HEK293T (cell line): Measurements from ENCODE around the gene SMCO2.

Source experiments
- CTCF ChIA-PET: fragments of 350-600 bp; formaldehyde crosslinking; extraction: SDS; loops from one replicate; lab custom pipeline; 2021; ENCODE audit warnings: antibody characterized with exemption, inconsistent platforms; lab: Yijun Ruan, JAX
- POLR2A ChIA-PET: fragments of 350-600 bp; formaldehyde crosslinking; extraction: SDS; loops from one replicate; lab custom pipeline; 2020; ENCODE audit warnings: antibody characterized with exemption, inconsistent platforms; lab: Yijun Ruan, JAX
- DNase-seq: peaks from one replicate; pipeline ENCODE4 v3.0.0; 2012; ENCODE audit warnings: mixed read lengths; ENCODE audit errors: extremely low spot score
- ARNT ChIP-seq: fragments of 450-650 bp; IDR thresholded peaks from 2 replicates; pipeline ENCODE4 v1.6.1; 2017; ENCODE audit warnings: mild to moderate bottlenecking
- BHLHE40 ChIP-seq: fragments of 450-650 bp; IDR thresholded peaks from 2 replicates; pipeline ENCODE4 v1.6.1; 2016; ENCODE audit warnings: mild to moderate bottlenecking, moderate library complexity, borderline replicate concordance
- CTBP1 ChIP-seq: fragments of 450-650 bp; IDR thresholded peaks from 2 replicates; pipeline ENCODE4 v1.6.1; 2016; ENCODE audit warnings: borderline replicate concordance
- ELF4 ChIP-seq: fragments of 450-650 bp; IDR thresholded peaks from 2 replicates; pipeline ENCODE4 v1.6.1; 2017; ENCODE audit warnings: antibody characterized with exemption
- FOXA1 ChIP-seq: fragments of 450-650 bp; IDR thresholded peaks from 2 replicates; pipeline ENCODE4 v1.6.1; 2016; ENCODE audit warnings: mild to moderate bottlenecking
- FOXK2 ChIP-seq: fragments of 450-650 bp; IDR thresholded peaks from 2 replicates; pipeline ENCODE4 v1.6.1; 2016; ENCODE audit warnings: mild to moderate bottlenecking
- FOXM1 ChIP-seq: fragments of 450-650 bp; IDR thresholded peaks from 2 replicates; pipeline ENCODE4 v1.6.1; 2017; ENCODE audit warnings: mild to moderate bottlenecking, borderline replicate concordance
- HDGF ChIP-seq: fragments of 450-650 bp; IDR thresholded peaks from 2 replicates; pipeline ENCODE4 v1.6.1; 2017; ENCODE audit warnings: antibody characterized with exemption, borderline replicate concordance
- L3MBTL2 ChIP-seq: fragments of 450-650 bp; conservative IDR thresholded peaks from 2 replicates; pipeline ENCODE4 v1.6.1; 2016; ENCODE audit warnings: mild to moderate bottlenecking
- LEF1 ChIP-seq: fragments of 450-650 bp; IDR thresholded peaks from 2 replicates; pipeline ENCODE4 v1.6.1; 2017; ENCODE audit warnings: mild to moderate bottlenecking, borderline replicate concordance
- NFRKB ChIP-seq: fragments of 450-650 bp; IDR thresholded peaks from 2 replicates; pipeline ENCODE4 v1.6.1; 2016; ENCODE audit warnings: mild to moderate bottlenecking, moderate library complexity
- SP1 ChIP-seq: fragments of 450-650 bp; IDR thresholded peaks from 2 replicates; pipeline ENCODE4 v1.6.1; 2017
- SUZ12 ChIP-seq: fragments of 450-650 bp; IDR thresholded peaks from 2 replicates; pipeline ENCODE4 v1.6.1; 2016; ENCODE audit warnings: mild to moderate bottlenecking
- TARDBP ChIP-seq: fragments of 450-650 bp; IDR thresholded peaks from 2 replicates; pipeline ENCODE4 v1.6.1; 2016
- ZNF384 ChIP-seq: fragments of 450-650 bp; IDR thresholded peaks from 2 replicates; pipeline ENCODE4 v1.6.1; 2016
- TF ChIP-seq, protein P1 (sequence below): fragments of 450-650 bp; IDR thresholded peaks from 2 replicates; pipeline ENCODE4 v1.6.1; 2016

SMCO2 gene

DNA sequence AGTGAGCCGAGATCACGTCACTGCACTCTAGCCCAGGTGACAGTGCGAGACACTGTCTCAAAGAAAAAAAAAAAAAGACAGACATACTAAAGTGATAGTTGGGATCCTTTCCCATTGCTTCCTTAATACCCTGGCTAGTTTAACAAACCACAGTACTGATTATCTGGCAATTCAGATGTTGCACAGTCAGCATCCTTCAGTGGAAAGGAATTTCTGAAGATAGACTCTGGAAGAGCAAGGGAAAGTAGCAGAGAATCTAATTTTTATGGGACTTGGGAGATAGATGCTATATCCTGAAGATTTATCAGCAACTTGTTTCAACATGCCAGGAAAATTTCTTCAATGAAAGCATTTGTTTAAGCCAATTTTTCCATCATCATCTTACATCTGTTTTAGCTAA is 71.0 kb downstream of the SMCO2 start:
- no peak for TF ChIP-seq FOXK2
- no peak for TF ChIP-seq HDGF
- no peak for TF ChIP-seq ELF4
- TF ChIP-seq TARDBP: no peak
- TF ChIP-seq FOXM1: no peak
- no peak for TF ChIP-seq LEF1
- no peak for TF ChIP-seq CTBP1
- no peak for TF ChIP-seq SUZ12
- TF ChIP-seq ARNT: no peak
- no peak for TF ChIP-seq NFRKB
- no peak for TF ChIP-seq SP1
- no peak for TF ChIP-seq FOXA1
- TF ChIP-seq BHLHE40: no peak
- TF ChIP-seq, protein P1, sequence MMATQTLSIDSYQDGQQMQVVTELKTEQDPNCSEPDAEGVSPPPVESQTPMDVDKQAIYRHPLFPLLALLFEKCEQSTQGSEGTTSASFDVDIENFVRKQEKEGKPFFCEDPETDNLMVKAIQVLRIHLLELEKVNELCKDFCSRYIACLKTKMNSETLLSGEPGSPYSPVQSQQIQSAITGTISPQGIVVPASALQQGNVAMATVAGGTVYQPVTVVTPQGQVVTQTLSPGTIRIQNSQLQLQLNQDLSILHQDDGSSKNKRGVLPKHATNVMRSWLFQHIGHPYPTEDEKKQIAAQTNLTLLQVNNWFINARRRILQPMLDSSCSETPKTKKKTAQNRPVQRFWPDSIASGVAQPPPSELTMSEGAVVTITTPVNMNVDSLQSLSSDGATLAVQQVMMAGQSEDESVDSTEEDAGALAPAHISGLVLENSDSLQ: no peak
- TF ChIP-seq ZNF384: no peak
- no peak for TF ChIP-seq L3MBTL2
- ChIA-PET POLR2A (no interaction called here), CTCF (no interaction called here)
- DNase-seq: no peak

DNA sequence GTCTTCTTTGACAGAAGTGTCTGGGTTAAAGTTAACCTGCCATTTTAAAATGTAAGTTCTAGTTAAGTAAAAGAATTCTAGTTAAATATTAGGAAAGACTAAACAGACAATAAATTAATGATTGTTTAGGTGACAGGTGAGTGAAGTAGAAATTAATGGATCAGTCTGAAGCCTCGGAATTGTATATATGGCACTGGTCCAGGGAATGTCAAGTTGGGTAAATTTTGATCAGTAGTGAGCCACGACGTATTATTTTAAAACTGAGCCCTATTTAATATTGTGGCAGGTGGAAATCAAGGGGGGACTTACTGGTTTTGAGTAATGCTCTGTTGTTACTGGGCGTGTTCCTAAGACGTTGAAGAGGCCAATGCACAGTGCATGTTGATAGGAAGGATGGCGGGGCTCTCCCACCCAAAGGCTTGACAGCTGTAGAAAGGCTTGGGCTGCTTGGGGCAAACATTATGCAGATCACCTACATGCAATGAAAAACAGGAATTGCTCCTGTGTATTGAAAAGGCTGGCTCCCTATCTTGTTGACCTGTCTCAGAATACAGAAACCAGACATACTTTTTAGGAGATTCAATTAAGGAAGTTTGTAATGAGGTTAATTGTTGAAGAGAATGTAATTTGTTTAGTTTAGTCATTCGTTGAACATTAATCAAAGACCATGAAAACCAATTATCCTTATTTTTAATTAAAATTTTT is 71.6 kb downstream of the SMCO2 start:
- CTCF ChIA-PET: no interaction called here
- POLR2A ChIA-PET: no interaction called here
- no peak for DNase-seq
- TF ChIP-seq SUZ12: no peak

DNA sequence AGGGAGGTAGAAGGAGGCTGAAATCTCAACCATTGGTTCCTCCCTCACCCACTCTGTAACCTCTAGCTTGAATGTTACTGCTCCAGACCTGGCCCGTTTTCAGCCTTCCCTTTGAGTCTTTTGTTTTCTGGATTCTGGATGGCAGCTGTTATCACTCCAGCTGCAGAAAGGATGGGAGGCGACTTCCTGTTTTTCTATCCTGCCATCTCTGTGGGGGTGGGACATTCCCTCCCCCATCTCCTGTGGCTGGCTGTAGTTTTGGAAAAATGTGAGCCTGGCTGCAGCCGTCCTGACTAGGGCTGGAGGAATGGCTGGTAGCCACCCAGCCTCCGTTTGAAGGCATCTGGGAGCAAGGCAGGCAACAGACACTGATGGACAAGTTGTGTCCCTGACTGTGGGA is 74.5 kb downstream of the SMCO2 start:
- TF ChIP-seq SP1 (no peak), FOXK2 (no peak), FOXA1 (no peak), CTBP1 (no peak), HDGF (no peak), L3MBTL2 (no peak), LEF1 (no peak), FOXM1 (no peak), BHLHE40 (no peak), SUZ12 (no peak), ARNT (no peak)
- TF ChIP-seq, protein P1: no peak
- CTCF ChIA-PET: no interaction called here
- POLR2A ChIA-PET: no interaction called here
- no peak for DNase-seq

DNA sequence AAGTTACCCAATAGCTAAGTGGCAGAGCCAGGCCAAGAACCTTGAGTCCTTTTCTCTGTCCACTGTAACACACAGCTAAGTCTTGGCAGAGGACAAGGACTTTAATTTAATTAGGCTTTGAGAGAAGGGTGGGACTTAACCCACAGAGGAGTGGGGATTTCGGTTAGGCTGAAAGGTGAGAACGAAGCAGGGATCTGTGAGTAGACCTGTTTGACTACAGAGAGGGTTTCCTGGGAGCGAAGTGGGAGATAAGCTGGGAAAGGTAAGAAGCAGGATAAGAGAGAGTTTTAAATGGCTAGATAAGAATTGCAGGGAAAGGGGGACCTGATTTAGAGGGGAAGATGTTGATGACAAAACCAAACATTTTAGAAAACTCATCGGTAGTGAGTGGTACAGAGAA is 75.4 kb downstream of the SMCO2 start:
- CTCF ChIA-PET: interaction anchor here (0.6 kb wide), 1 partner anchor 89 kb away, joined by 4 read pairs; no protein-coding TSS in a partner anchor
- POLR2A ChIA-PET: interaction anchor here (0.9 kb wide), 1 partner anchor 9 kb away, joined by 3 read pairs; no protein-coding TSS in a partner anchor
- no peak for DNase-seq
- TF ChIP-seq ZNF384 (no peak), SP1 (no peak), TARDBP (no peak), CTBP1 (no peak), ARNT (no peak), HDGF (no peak), ELF4 (no peak), L3MBTL2 (no peak), FOXM1 (no peak), NFRKB (no peak)
- TF ChIP-seq, protein P1: no peak

DNA sequence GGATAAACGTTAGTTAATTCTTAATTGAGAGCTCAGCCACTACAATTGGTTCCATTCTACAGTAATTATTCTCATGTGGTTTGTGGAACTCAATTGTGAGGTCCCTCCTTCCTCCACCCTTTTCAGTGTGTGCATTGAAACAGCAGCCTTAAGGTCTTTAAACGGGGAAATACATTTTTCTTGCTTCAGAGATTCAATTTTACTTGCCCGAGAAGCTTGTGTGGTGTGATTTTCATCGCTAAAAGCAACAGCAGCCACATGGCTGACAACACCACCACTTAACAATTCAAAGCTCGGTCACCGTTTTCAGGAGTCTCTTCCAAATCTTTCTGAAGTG is 76.7 kb downstream of the SMCO2 start:
- ChIA-PET POLR2A (interaction anchor here (0.5 to 2.7 kb wide), 17 partner anchors 9 to 256 kb away, joined by 3 to 14 read pairs (median 5); no protein-coding TSS in a partner anchor), CTCF (no interaction called here)
- TF ChIP-seq L3MBTL2: no peak
- no peak for DNase-seq

DNA sequence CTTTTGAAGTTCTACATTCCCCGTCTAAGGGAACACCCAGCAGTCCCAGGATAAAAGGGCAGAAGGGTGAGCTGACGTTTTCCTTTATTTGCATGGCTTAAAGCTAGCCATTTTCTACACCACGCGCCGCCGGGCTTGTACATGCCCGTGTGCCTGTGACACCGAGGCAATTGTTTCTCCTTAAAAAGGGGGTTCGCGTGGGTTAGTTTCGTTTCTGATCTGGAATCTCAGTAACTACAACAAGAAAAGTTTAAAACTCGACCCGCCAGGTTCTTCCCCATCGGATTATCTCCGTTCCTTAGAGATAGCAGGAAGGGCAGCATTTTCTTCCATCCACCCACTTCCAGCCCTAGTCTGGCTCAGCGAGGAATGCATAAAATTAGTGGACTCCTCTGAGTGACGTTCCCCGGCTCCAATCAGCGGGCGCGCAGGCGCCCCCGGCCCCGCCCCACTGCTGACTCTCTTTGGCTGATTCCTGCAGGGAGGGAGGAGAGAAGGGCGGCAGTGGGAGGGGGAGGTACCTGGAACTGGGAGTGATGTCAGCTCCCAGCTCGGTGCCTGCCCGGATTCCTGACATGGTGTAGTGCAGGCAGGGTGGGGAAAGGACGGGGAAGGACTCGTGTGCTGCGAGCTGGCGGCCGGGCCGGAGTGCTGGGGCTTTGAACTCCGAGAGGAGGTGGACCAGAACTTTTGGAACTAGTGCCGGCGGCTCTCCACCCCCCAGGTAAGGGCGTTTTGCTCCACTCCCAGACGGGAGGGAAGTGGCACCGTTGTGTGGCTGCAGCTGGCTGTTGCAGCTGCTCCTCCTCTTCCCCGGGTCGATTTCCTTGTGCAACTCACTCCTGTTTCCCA is 77.3 kb downstream of the SMCO2 start, which contains the start of gene PPFIBP1:
PPFIBP1 (plus strand) TSS at position 565 of the 852 bp plus-strand sequence. CDS start 109,191 bp downstream, outside the sequence.
- POLR2A ChIA-PET: interaction anchor here (0.5 to 2.7 kb wide), 22 partner anchors 9 to 256 kb away, joined by 3 to 14 read pairs (median 4); partner anchors contain the start of gene MRPS35
- DNase-seq: peak; percentile 97
- TF ChIP-seq FOXK2 (no peak), CTBP1 (no peak), FOXM1 (no peak), SP1 (no peak), LEF1 (0 out of 2 replicates have a peak, but pooled peaks have one; percentile 23), ARNT (no peak), L3MBTL2 (peak; percentile 84), ZNF384 (no peak)
- TF ChIP-seq, protein P1: peak; percentile 99
- CTCF ChIA-PET: interaction anchor here (0.7 to 1.0 kb wide), 2 partner anchors 26 to 53 kb away, joined by 3 to 4 read pairs; no protein-coding TSS in a partner anchor
